ENCODE results near the gene IRF8.

The IRF8 gene

DNA sequence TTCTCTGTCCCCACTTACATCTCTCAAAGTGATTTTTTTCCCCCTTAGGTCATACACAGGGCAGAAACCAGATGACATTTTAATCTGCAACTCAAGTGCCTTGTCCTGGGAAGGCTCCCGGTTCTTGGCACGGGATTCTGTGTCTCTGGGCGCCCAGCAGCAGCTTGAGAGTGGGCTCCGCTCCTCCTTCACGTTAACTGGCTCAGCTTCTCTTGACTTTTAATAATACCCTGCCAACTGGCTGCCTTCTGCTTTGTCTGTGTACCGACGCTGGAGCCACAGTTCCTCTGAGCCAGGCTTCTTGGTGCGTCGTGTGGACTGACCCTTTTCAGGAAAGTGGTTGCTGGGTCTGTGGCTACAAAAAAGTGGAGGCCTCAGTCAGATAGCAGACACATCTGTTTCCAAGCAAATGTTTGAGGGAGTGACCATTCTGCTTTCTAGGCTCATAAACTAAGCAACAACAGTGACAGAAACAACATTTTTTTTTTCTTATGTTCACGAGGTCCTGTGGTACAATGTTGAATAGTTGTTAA lies 64.9 kb downstream of the IRF8 start:
- DNase-seq, result no peak

DNA sequence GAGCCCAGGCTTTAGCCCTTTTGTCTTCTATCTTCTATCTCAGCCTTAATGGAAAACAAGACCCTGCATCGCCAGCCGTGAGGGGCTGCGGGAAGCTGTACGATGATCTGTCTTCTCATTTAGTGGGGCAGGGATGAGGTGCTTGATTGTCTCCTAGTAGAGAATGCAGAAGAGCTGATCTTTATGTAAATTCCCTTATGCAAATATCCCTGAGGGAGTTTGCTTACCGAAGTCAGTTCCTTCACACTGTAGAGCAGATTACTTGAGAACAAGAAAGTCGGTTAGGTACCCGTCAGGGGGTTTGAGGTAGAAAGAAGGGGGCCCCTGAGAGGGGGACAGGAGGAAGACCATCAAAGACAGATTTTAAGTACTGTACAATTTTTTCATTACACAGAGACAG lies 66.2 kb downstream of the IRF8 start:
- DNase-seq, result peak; percentile 11

DNA sequence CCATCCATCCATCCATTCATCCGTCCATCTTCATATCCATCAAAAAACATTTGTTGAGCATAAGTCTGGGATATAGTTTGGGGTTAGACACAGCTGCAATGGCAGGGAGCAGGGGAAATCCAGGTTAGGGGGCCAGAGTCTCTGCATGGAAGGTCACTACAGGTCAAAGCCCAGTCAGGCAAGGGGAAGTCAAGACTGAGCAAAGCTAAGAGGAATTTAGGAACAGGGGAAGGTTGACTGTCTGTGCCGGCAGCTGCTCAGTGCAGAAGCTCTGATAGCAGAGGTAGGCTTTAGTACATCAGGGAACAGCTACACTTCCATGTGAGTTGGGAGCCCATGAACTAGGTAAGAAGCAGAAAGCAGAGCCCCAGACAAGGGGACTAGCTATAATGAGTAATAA lies 68.1 kb downstream of the IRF8 start:
- no peak for DNase-seq

DNA sequence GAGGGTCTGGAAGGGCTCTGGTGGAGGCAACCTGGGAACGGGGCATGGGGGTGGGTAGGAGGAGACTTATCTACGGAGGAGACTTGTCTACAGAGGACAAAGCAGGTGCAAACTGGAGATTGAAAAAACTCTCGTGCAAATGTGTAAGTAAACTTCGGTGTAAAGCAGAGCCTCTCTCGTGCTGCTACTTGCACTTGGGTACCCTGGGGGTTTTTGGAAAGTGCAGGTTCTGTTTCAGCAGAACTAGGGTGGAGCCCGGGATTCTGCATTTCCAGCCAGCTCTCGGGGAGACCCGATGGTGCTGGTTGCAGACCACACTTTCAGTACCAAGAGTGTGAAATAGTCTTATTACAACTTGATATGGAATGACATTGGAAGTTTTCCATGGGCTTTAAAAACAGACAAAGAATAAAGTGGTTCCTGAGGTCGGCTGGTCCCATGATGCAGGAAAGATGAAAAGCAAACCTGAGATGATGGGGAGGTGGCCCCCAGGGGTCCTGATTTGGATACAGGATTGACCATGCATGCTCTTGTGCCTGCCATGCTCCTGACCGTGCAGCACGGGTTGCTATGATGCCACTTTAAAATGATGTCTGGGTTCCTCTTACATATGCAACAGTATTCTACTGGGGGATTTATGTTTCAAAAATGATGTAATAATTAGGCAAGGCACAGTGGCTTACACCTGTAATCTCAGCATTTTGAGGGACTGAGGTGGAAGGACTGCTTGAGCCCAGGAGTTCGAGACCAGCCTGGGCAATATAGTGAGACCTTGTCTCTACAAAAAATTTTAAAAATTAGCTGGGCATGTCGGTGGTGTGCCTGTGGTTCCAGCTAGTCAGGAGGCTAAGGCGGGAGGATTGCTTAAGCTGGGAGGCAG lies 69.3 kb downstream of the IRF8 start:
- DNase-seq, result no peak

DNA sequence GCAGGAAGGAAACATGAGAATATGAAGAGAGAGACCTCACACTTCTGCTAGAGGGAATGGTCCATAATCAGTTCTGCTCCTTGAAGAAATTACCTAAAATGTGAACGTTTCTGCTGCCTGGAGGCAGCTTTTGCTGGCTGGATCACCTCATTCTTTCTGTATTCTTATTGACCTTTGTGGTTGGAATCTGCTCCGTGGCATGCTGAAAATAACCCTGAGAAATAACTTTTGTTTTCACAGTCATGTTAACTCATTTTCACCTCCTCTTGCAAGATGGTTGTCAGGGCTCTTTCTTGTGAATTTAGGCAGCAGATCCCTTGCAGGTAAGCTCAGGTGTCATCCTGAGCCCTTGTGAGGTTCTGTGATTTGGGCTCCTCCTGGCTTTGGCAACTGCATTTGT lies 70.2 kb downstream of the IRF8 start:
- no peak for DNase-seq

DNA sequence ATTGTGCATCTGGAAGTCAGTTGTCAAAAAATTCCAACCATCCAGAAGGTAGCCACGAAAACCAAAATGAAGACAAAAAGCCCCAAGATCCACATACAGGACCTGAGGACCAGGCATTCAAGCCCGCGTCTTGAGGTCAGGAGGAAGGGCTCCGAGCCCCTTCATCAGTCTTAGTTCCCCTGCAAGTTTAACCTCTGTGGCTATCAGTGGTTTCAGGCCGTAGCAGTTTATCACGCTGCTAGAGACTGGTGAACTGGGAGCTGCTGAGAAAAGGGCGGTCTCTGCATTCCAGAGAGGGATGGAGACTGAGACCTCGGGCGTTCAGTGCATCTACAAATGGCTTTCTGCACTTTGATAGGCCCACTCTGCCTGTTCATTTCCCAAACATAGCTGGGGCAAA lies 70.6 kb downstream of the IRF8 start:
- no peak for DNase-seq

DNA sequence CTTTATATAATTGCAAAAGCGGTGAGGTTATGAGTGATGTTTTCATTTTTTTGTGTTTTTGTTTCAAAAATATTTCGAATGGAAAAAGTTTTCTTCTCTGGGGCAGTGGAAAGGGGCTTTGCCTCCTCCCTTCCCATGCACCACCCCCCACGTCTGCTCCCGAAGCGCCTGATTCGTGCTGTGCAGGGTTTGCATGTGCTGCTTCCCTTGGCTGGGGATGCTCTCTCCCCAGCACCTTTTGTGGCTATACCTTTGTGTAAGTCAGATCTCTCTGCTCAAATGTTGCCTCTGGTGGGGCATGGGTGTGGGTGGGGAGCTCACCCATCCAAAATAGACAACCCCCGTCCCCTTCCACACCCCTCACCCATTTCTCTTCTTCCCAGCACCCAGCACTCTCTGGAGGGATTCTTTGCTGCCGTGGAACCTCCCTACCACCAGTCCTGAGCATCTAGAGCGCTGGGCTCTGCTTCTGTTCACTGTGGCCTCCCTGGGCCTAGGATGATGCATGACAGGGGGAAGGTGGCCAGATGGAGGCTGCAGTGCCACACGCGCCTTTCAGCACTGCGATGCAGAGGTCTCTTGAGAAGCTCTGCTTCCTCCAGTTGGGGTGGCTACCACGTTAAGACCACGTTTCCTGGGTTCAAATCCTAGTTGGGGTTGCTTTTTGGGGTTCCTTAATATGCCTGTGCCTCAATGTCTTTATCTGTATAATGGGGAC lies 71.2 kb downstream of the IRF8 start:
- DNase-seq, result no peak

DNA sequence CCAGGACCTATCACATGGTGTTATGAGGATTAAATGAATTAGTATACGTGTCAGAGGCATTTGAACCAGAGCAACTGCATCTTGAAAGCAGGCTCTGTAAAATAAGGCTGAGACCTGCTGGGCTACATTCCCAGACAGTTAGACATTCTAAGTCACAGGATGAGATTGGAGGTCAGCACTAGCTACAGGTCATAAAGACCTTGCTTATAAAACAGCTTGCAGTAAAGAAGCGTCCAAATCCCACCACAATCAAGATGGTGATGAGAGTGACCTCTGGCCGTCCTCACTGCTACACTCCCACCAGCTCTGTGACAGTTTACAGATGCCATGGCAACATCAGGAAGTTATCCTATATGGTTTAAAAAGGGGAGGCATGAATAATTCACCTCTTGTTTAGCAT lies 71.8 kb downstream of the IRF8 start:
- DNase-seq, result no peak

All from NCI-H526 treated with DMSO at 0.1 percent for 48 hours (cell line).